ENCODE results near the gene TAB2.

DNA sequence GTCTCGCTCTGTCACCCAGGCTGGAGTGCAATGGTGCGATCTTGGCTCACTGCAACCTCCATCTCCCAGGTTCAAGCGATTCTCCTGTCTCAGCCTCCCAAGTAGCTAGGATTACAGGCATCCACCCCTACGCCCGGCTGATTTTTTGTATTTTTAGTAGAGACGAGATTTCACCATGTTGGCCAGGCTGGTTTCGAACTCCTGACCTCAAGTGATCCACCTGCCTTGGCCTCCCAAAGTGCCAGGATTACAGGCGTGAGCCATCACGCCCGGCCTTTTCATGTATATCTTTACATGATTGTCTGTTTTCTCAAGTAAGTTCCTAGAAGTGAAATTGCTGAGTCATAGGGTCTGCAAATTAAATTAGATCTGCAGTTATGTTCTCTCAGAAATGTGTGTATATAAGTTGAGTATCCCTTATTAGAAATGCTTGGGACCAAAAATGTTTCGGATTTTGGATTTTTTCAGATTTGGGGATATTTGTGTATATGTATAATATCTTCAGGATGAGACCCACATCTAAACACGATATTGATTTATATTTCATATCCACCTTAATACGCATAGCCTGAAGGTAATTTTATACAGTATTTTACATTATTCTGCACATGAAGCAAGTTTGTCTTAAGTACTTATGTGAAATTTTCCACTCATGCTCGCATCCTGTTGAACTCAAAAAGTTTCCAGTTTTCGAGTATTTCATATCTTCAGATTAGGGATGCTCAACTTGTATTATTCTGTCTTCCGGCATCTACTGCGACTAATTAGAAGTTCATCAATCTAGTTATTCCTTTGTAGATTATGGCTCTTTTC lies 40.4 kb downstream of the TAB2 start:
- TF ChIP-seq EZH2 (IDR thresholded peaks at IDR 0.05; ENCODE audit: low read length, unreplicated experiment) (no peak), EZH2phosphoT487 (IDR thresholded peaks at IDR 0.05; ENCODE audit: borderline replicate concordance, low read length) (no peak)
- TF ChIP-seq, protein P1, sequence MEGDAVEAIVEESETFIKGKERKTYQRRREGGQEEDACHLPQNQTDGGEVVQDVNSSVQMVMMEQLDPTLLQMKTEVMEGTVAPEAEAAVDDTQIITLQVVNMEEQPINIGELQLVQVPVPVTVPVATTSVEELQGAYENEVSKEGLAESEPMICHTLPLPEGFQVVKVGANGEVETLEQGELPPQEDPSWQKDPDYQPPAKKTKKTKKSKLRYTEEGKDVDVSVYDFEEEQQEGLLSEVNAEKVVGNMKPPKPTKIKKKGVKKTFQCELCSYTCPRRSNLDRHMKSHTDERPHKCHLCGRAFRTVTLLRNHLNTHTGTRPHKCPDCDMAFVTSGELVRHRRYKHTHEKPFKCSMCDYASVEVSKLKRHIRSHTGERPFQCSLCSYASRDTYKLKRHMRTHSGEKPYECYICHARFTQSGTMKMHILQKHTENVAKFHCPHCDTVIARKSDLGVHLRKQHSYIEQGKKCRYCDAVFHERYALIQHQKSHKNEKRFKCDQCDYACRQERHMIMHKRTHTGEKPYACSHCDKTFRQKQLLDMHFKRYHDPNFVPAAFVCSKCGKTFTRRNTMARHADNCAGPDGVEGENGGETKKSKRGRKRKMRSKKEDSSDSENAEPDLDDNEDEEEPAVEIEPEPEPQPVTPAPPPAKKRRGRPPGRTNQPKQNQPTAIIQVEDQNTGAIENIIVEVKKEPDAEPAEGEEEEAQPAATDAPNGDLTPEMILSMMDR (conservative IDR thresholded peaks at IDR 0.05; ENCODE audit: low read depth, low read length): no peak
